ENCODE data around the gene FDX1.
A peak's percentile ranks its signal among the peaks of the same experiment; 100 is the strongest.

Gene FDX1

DNA sequence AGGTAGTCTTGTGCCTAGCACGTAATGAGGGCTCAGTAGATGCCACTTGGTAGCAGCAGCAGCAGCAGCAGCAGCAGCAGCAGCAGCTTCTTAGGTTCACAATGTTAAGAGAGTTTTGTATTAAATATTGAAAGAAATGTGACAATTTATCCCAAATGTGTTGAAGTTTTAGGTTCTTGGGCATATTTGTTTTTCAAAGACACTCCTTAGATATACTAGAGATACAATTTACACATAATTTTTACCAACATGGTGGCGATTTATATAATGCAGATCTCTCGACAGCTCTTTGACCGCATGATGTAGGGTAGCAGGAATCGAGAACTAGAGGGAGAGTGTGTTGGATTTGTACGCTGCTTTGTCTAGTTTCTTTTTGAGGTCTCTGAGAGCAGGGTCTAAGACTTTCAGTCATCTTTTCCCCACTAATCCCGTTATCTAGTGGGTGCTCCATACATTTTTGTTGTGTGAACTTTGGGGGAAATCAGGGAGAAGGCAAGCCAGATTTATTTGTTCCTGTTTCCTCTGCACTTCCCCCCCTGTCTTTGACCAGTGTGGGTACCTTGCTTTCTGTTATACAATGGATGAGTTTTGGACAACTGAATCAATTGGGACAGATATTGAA, 1.4 kb downstream of the FDX1 start:
- DNase-seq (ENCODE audit: low spot score): no peak

DNA sequence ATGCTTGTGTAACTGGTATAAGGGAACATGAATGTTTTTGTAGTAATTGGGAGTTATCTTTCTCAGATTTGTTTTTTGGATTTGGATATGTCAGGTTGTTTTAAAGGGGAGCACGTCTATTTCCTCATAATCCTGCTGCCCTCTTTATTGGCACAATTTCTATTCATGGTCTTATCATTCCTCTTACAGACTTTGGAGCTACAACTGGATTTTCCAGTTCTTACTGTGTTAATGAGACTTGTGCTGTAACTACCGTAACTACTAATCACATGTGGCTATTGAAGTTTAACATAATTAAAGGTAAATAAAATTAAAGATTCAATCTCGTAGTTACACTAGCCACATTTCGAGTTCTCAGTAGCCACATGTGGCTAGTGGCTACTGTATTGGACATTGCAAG, 1.9 kb downstream of the FDX1 start:
- no peak for DNase-seq (ENCODE audit: low spot score)

DNA sequence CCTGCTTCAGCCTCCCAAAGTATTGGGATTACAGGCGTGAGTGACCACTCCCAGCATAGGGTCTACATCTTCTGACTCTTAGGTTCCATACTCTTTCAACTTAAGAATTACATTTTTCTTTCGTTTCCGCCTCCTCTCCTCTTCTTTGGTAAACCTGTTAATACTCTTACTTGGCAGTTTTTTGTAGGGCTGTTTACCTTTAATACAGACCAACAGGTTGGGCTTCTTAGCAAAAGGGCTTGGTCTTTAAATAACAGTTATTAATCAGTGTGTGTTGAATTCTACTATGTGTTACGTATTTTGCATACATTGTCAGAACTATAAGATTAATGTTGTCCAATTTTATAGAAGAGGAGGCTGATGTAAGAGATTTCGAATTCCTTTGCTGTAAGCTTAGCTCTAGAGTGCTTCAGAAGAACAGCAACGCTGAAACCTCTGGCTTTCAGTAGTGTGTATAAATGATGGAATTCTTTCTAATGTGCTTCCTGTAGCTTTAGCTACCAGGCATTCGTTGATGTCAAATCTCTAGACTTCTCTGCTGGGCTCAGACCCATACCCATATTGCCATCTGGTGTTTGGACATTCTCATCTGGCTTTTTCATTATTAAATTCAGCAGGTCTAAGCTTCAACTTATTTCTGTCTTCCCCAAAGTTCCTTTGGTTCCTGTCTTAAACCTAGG, 3.1 kb downstream of the FDX1 start:
- DNase-seq (ENCODE audit: low spot score): no peak

DNA sequence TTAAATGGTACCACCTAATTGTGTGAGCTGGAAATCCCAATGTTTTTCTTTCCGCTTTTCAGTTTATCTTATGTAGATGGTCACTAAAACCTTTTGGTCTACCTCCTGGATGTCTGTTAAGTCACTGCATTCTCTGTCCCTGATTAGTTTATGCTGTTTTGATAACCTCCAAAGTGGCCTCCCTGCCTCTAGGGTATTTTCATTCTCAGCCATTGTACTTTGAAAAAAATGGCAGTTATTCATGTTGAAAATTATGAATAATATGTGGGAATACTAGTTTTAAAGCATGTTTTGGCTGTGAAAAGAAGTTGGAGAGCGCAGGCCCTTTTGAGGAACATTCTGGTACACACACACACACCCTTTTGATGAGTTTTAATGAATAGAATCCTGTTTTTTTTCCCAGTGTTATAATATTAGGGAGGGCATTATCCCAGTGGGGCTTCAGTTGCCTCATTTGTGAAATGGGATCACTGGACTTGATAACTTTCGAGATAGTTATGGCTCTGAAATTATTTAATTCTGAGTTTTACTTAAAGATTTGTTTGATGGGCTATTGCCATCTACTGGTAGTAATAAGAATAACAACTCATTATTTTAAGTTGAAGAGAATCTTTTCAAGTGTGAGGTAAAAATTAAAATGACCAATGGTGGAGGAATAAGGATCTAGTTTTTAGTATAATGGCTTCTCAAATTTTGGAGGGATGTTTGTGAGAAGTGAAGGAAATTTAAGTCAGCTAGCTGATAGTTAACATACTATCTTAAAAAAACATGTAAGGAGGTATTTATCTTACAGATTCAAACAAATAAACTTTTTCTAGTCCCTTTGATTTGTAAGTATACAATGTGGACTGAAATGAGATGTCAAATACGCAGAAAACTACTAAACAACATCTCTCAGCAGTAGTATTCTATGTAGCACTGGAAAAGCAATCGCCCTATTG, 3.9 kb downstream of the FDX1 start:
- DNase-seq (ENCODE audit: low spot score): peak; percentile 46

DNA sequence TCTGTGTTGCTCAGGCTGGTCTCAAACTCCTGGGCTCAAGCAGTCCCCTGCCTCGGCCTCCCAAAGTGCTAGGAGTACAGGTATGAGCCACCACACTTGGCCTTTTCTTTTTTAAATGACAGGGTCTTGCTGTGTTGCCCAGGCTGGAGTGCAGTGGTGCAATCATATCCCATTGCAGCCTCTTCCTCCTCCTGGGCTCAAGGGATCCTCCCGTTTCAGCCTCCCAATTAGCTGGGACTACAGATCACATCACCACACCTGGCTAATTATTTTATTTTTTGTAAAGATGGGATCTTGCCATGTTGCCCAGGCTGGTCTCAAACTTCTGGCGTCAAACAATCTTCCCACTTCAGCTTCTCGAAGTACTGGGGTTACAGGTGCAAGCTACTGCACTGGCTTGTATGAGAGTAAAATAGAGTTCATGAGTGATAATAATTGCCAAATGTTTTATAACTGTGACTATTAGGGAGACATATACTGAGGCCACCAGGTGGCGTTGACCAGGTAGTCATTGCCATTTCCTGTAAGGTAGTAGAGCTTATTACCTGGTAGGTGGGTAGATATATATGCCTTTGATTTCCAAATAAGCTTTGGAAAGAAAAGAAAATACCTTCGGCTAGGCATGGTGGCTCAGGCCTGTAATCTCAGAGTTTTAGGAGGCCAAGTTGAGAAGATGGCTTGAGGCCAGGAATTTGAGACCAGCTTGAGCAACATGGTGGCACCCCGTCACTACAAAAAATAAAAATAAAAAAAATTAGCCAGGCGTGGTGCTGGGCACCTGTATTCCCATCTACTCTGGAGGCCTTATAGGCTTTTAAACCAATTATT, 5.4 kb downstream of the FDX1 start:
- no peak for DNase-seq (ENCODE audit: low spot score)

DNA sequence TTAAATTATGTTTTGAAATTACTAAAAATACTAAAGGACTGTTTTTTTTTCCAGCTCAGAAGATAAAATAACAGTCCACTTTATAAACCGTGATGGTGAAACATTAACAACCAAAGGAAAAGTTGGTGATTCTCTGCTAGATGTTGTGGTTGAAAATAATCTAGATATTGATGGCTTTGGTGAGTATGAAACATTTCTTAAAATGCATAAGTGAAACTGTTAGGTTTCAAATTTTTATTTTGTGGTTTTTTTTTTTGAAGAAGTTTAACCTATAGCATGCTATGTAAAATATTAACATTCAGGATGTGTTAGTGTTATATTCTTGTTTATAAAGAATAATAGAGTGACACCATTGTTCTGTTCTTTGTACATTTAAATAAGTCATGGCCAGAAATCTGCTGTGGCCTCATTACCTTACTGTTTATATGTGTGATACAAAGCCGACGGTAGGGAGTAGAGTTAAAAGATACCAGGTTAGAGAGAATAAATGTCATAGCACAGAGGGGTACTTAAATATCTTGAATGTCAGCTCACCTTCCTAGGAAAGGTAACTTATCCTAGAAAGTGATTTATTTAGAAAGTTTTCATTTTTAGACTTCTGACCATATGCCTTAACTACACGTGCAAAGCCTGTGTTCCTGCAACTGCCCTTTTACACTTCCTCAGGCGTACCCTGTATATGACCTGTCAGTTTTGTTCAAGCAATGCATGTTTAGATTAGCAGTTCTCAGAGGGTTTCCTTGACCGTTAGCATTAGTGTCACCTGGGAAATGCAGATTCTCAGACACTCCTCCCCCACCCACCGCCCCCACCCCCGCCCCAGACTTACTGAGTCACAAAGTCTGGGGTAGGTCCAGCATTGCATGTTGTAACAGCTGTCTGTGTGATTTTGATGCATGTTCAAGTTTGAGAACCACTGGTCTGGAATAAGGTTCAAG, 6.3 kb downstream of the FDX1 start:
- no peak for DNase-seq (ENCODE audit: low spot score)

DNA sequence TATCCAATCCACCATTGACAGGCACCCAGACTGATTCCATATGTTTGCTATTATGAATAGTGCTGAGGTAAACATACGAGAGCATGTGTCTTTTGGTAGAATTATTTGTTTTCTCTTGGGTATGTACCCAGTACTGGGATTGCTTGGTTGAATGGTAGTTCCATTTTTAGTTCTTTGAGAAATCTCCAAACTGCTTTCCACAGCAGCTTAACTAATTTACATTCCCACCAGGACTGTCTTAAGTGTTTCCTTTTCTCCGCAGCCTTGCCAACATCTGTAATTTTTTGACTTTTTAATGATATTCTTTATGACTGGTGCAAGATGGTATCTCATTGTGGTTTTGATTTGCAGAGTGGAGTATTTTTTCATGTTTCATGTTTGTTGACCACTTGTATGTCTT, 8.3 kb downstream of the FDX1 start:
- no peak for DNase-seq (ENCODE audit: low spot score)

DNA sequence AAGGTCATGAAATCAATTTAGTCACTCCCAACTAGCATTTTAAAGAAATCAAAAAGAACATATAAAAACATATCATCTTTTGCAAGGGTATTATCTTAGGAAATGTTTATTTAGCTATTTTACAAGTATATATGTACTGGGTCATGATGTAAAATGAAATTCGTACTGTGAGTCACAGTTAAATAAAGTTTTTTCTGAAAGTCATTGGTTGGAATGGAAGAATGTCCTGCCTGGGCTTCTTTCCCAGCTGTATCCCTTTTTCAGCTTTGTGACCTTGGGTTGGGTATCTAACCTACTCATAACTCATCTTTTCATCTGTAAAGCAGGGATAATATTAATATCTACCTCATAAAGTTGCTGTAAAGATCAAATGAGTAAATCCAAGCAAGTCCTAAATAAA, 15.7 kb downstream of the FDX1 start:
- no peak for DNase-seq (ENCODE audit: low spot score)

DNA sequence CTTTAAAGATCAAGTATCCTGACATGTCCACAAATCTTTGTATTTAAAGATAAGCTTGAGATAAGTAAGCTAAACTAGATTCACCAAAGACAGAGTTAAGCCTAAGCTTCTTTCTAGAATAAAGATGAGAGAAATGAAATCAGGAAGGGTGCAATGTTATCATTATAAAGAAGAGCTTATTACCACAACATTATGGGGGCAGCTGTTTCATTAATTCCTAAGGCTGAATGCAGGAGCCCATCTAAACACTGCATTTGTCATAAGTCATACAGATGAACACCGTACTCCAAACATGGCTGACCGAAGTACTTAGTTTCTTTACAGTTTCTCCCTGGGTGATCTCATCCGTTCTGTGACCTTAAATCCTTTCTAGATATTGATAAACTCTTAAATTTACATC, 16.3 kb downstream of the FDX1 start:
- no peak for DNase-seq (ENCODE audit: low spot score)

DNA sequence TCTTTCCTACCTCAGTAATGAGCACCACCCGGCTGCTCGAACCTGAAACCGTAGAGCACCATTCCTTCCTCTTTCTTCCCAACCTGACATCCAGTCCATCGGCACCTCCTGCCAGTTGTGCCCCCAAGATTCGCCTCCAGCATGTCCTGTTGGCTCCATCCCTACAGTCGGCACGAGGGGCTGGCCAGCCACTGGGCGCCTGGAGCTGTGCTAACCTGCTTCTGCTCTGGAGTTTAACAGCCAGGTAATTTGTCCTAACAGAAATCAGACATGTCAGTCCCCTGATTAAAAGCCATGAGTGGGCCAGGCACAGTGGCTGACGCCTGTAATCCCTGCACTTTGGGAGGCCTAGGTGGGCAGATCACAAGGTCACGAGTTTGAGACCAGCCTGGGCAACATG, 16.8 kb downstream of the FDX1 start:
- DNase-seq (ENCODE audit: low spot score): no peak

DNA sequence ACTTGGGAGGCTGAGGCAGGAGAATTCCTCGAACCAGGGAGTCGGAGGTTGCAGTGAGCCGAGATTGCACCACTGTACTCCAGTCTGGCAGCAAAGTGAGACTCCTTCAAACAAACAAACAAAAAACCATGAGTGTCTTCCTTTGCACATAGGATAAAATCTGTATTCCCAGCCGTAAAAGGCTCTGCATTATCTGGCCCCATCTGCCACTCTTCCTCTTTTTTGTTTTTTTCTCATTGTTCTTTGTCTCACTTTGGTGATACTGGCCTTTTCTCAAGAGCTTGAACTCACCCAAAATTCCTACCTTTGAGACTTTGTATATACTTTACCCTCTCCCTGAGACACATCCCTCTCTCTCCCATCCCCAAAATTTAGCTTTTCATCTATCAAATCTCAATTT, 17.6 kb downstream of the FDX1 start:
- no peak for DNase-seq (ENCODE audit: low spot score)

DNA sequence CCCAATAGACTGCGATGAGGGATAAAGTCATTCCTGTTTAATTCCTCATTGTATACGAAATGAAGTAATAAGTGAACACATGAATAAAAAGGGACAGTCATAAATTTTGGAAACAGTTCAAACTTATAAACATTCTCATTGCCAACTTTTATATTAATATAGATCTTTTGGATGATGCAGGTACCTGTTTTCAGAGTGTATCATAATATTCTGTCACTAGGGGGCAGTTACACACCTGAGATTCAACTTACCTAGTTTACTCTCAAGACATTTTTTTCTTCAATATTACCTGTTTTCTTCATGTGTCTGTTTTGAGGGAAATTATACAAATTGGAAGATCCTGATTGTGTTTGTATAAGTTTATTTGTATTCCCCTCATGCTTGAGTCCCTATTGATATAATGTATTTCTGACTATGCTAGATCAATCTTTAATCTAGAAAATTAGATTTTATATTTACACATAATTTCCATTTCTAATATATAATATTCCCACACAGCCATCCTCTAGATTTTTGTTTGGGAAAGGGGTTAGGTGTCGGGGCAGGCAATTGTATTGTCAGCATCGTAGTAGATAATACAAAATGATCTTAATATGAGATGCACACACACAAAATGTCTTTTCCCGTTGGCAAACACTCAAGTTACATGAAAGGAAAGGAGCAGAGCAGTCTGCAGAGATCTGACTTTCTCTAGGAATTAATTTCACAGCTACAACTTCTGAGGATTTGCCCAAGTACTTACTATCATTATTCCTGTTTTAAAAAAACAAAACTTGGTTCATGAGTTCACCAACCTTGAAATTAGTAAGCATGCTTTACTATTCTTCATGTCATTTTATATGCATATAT, 18.4 kb downstream of the FDX1 start:
- DNase-seq (ENCODE audit: low spot score): no peak

DNA sequence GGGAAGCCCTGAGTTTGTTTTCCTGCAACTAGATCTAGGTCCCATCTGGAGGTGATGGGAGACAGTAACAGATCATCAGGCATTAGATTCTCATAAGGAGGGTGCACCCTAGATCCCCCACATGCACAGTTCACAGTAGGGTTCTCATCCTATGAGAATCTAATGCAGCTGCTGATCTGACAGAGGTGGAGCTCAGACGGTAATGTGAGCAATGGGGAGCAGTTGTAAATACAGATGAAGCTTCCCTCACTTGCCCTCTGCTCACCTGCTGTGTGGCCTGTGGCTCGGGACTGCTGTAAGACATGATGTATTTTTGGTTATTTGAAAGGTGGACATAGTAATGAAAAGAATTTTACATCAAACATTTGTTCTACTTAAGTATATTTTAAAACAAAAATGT, 20.5 kb downstream of the FDX1 start:
- no peak for DNase-seq (ENCODE audit: low spot score)

DNA sequence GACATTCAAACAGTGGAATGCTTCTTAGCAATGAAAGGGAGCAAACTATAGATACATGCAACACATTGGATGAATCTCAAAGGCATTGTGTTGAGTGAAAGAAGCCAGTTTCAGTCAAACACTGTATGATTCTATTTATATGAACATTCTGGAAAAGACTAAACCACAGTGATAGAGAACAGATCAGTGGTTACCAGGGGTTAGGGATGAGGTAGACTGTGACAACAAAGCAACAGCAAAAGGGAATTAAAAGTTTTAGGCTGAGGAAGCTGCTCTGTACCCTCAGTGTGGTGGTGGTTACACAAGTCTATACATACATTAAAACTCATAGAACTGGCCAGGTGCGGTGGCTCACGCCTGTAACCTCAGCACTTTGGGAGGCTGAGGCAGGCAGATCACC, 23.0 kb downstream of the FDX1 start:
- no peak for DNase-seq (ENCODE audit: low spot score)

DNA sequence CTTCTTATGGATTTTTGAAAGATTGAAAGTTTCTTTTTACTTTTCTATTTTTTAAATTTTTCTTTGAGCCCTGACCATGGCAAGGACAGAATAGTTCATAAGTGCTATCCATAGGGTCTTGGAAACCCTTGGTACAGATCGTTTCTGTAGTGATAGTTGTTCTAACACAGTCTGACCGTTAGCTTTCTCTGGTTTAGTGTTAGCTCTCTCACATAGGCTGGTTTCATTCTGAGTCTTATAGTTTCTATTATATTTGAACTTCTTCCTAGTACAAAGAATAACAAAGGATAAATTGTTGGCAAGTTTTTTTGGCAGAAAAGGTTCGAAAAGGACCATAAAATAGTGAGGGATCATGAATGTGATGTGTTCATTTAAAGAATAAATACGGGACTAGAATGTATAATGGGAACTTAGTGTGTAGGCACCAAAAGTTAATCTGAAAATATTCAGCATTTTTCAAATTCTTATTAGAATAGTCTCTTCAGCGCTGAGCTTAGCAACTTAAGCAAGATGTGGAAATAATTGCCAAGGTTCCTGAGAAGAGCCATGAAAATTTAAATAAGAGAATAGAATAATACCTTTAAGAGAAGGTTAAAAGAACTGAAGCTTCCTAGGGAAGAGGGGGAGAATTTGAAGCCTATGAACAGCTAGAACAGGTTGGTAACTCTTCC, 24.1 kb downstream of the FDX1 start:
- no peak for DNase-seq (ENCODE audit: low spot score)

DNA sequence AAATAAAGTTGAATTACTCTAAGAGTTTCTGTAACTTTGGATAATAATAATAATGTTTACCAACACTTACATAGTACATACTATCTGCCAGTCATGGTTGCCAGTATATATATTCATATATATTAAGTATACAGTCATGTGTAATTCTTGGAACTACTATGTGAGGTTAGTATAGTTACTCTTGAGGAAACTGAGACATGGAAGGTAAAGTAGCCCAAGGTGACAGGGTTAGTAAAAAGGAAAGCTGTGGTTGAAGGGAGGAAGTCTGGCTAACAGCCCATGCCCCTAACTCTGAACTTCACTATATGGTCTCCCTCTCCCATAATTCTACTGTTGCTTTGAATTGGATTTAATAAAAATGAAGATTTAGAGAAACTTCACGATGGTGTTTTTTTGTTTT, 24.9 kb downstream of the FDX1 start:
- no peak for DNase-seq (ENCODE audit: low spot score)

DNA sequence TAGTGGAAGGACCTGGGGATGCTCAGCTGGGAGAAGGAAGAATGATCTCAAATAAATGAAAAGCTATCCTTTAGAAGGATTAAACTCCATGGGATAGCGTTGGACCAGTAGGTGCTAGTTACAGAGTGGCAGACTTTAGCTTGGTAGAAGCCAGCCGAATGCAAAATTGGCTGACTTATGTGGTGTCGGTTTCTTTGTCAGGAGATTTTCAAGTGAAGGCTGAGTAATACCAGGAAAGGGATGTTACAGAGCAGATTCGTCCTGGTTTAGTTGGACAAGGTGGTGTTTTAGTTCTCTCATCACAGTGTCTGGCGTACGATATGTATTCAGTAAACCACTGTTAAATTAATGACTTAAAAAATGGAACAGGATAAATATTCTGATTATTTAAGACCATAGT, 26.0 kb downstream of the FDX1 start:
- DNase-seq (ENCODE audit: low spot score): no peak

DNA sequence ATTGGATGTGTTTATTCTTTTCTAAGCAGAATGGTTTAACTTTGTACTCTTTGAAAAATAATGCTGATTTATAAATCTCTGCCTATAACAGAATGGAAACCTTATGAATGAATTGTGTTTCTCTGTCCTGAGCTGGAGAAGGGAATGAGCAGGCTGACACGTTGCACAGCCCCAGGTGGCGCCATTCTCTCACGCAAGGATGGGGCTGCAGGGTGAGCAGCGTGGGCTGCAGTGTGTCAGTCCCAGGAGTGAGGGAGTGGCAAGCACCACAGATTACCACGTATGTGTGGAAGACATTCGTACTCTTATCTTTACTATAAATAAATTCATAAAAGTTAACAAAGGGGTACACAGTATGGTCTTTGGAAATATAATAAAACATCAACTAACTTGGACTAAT, 33.4 kb downstream of the FDX1 start:
- no peak for DNase-seq (ENCODE audit: low spot score)

DNA sequence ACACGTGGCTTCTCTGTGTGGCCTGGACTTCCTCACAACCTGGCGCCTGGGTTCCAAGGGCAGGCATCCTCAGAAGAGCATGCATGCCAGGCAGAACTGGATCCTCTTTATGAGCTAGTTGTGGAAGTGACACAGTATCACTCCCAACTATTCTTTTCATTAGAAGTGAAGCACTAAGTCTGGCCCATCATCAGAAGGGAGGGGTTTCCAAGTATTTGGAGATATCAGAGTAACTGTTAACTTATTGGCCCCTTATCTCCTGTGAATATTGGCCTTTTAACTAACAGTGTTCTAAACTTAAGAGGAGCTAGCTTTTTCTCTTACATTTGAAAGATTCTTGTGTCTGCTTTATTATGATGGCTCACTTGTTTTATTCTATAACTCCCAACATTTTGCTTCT, 35.5 kb downstream of the FDX1 start:
- DNase-seq (ENCODE audit: low spot score): no peak

DNA sequence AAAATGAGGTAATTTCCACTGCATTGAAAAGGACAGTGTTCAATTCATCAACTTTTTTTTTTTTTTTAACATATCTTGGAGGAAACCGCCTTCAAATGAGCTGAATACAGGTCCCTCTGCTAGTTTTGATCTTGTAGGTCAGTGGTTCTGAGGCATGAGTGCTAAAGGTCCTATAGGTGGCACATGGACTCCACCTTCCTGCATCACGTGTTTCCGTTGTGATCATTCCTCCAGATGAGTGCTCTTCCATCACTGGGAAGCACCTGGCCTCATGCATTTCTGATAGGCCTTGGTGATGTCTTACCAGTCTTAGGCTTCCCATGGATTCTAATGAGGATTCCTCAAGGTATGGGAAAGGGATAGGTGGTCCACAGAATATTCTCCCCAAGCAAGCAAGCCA, 37.8 kb downstream of the FDX1 start:
- no peak for DNase-seq (ENCODE audit: low spot score)
